Retinal pigment epithelial cell (primary cell): Measurements from ENCODE around the gene COL27A1.
"Not testable (repeated sequence)": the region's sequence is repeated elsewhere in the genome, so short reads cannot be mapped to it uniquely, and the experiment has no call there.

Experiments used
- DNase-seq: peaks from one replicate; pipeline ENCODE4 v3.0.0-alpha.2; 2010; ENCODE audit warnings: low read depth
- H3K4me3 ChIP-seq: 2 replicates; pipeline ENCODE4 v1.5.1; 2011; ENCODE audit warnings: mild to moderate bottlenecking, low read length, control low read depth, moderate library complexity
- TF ChIP-seq, protein P1 (sequence below): conservative IDR thresholded peaks from 2 replicates; pipeline ENCODE4 v1.5.1; 2011; ENCODE audit warnings: low read depth, low read length, control low read depth, inconsistent platforms

Gene COL27A1

DNA sequence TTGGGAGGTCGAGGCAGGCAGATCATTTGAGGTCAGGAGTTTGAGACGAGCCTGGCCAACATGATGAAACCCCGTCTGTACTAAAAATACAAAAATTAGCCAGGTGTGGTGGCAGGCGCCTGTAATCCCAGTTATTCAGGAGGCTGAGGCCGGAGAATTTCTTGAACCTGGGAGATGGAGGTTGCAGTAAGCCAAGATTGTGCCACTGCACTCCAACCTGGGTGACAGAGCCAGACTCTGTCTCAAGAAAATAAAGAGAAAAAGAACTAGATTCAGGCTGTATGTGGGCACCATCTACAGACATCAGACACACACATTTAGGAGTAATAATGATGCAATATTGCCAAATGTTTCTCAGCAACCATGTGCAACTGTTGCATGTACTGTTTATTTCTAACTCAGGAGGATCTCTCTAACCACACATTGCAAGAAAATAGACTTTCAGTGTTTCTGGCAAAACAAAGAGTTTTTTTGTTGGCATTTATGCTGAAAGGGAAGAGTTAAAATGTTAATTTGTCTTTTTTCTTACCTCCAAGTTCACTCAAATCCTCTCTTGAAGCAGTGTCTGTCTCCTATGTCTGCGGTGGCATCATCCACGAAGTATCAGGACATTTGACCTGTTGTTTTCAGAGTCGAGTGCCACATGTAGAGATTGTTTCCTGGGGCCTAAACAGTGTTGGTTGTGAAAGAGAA is 162.5 kb downstream of the COL27A1 start:
- TF ChIP-seq, protein P1, sequence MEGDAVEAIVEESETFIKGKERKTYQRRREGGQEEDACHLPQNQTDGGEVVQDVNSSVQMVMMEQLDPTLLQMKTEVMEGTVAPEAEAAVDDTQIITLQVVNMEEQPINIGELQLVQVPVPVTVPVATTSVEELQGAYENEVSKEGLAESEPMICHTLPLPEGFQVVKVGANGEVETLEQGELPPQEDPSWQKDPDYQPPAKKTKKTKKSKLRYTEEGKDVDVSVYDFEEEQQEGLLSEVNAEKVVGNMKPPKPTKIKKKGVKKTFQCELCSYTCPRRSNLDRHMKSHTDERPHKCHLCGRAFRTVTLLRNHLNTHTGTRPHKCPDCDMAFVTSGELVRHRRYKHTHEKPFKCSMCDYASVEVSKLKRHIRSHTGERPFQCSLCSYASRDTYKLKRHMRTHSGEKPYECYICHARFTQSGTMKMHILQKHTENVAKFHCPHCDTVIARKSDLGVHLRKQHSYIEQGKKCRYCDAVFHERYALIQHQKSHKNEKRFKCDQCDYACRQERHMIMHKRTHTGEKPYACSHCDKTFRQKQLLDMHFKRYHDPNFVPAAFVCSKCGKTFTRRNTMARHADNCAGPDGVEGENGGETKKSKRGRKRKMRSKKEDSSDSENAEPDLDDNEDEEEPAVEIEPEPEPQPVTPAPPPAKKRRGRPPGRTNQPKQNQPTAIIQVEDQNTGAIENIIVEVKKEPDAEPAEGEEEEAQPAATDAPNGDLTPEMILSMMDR, result no peak
- DNase-seq, result no peak
- H3K4me3 ChIP-seq, result no peak overlapping the region

DNA sequence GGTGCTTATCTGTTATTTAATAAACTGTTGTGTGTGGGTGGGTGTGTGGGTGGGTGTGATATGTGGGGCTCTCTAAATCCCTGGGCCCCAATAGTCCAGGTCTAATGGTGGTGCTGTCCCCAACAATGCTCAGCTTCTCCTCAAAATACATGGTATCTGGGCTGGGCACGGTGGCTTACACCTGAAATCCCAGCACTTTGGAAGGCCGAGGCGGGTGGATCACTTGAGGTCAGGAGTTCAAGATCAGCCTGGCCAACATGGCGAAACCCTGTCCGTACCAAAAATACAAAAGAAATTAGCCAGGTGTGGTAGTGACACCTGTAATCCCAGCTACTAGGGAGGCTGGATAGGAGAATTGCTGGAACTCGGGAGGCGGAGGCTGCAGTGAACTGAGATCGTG is 163.1 kb downstream of the COL27A1 start:
- TF ChIP-seq, protein P1, result no peak
- no peak overlapping the region for H3K4me3 ChIP-seq
- no peak for DNase-seq

DNA sequence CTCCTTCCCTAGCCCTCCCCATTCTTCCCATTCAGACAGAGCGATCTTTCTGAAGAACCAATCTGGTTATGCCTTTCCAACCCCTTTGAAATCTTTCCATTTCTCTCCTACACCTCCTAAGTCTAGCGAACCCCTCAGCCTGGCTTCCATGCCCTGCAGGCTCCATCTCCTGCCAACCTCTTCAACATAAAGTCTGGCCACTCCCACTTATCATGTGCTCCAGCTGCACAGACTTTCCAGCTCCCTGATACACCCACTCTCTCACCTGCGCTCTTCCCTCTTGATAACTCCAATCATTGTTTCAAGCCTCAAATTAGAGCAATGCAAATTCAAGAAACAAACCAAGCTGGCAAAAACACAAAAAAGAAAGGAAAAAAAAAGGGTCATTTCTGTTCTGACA is 163.8 kb downstream of the COL27A1 start:
- DNase-seq, result no peak
- TF ChIP-seq, protein P1, result no peak
- no peak overlapping the region for H3K4me3 ChIP-seq

DNA sequence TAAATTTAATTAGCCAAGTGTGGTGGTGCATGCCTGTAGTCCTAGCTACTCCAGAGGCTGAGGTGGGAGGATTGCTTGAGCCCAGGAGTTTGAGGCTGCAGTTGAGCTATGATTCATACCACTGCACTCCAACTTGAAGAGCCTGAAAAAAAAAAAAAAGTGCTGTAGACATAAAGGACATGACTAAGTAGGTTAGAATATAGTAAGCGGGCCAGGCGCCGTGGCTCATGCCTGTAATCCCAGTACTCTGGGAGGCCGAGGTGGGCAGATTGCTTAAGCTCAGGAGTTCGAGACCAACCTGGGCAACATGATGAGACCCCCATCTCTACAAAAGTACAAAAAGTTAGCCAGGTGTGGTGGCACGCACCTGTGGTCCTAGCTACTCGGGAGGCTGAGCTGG is 165.4 kb downstream of the COL27A1 start:
- not testable (repeated sequence) for H3K4me3 ChIP-seq, DNase-seq

DNA sequence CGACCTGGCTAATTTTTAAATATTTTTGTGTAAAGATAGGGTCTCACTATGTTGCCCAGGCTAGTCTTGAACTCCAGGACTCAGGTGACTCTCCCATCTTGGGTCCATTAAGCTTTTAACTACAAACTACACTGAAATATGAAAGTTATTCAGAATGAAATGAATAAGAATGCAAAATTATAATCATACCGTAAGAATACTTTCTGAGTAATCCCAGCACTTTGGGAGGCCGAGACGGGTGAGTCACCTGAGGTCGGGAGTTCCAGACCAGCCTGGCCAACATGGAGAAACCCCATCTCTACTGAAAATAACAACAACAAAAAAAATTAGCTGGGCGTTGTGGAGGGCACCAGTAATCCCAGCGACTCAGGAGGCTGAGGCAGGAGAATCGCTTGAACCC is 166.4 kb downstream of the COL27A1 start:
- DNase-seq, result no peak
- TF ChIP-seq, protein P1, result no peak
- no peak overlapping the region for H3K4me3 ChIP-seq

DNA sequence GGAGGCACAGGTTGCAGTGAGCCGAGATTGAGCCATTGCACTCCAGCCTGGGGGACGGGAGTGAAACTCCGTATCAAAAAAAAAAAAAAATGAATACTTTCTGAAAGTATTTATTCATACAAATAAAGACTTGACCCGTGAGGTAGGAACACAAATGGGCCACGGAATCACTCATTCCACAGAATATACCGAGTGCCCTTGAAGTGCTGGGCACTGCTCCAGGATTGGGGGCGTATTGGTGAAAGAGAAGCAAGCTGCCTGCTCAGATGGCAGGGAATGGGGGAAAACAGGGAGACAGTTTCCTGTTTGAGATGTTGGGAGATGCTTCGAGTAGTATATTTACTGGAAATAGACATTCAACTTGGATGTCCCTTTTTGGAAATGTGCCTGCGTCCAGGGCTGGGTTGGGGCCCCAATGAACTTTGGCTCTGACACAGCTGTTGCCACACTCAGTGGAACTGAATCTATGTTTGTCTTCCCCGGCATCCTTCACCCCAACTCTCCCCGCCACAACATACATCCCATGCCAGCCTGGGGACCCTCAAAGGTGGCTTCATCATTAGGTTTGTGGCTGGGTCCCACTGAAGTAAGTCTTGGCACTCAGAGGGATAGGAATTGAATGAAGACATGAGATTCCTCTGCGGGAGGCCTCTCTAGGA is 167.0 kb downstream of the COL27A1 start:
- DNase-seq, H3K4me3 ChIP-seq: not testable (repeated sequence)

DNA sequence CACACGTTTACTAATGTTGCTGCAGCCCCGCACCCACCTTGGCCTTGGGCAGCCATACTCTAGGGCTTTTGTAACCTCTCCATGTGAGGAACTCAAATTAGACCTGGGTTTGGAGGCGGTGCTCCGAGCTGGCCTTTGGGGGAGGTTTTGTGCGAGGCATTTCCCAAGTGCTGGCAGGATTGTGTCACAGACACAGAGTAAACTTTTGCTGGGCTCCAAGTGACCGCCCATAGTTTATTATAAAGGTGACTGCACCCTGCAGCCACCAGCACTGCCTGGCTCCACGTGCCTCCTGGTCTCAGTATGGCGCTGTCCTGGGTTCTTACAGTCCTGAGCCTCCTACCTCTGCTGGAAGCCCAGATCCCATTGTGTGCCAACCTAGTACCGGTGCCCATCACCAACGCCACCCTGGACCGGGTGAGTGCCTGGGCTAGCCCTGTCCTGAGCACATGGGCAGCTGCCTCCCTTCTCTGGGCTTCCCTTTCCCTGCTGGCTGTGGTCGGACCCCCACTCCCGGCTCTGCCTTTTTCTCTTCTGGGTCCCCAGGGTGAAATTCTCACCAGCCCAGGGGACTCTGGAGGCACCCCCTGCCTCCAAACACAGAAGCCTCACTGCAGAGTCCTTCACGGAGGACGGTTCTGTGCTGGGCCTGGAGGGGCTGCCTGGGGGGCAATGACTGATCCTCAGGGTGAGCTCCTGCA is 167.6 kb downstream of the COL27A1 start, which contains the start of gene ORM1:
Gene ORM1 (plus strand): TSS at position 268 of the 701 bp plus-strand sequence. CDS start 36 bp downstream, at position 304.
- DNase-seq, H3K4me3 ChIP-seq: not testable (repeated sequence)

DNA sequence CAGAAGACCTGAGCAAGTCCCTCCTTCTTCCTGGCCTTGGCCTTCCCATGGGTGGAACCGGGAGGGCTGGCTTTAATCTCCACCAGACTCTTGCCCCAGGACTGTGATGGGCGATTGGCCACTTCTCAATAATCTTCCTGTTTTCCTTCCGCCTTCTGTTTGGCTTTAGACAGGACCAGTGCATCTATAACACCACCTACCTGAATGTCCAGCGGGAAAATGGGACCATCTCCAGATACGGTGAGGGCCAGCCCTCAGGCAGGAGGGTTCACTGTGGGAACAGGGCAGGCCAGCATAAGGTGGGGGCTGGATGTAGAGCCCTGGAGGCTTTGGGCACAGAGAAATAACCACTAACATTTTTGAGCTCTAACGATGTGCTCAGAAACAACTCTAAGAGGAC is 168.5 kb downstream of the COL27A1 start:
- not testable (repeated sequence) for DNase-seq, H3K4me3 ChIP-seq

DNA sequence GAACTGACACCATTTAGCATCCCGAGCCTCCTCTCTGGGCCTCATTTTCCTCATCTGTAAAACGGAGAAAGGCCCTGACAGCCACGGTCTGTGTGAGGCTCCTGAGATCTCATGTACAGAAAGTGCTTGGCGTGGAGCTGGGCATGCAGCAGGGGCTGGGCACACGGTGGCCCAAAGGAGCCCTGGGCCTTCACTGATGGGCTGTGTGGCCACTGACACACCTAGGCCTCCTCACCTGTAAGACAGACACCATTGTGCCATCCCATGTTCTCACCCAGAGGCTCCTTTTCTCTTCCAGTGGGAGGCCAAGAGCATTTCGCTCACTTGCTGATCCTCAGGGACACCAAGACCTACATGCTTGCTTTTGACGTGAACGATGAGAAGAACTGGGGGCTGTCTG is 169.2 kb downstream of the COL27A1 start:
- no peak for DNase-seq
- no peak overlapping the region for H3K4me3 ChIP-seq
- TF ChIP-seq, protein P1, result no peak

DNA sequence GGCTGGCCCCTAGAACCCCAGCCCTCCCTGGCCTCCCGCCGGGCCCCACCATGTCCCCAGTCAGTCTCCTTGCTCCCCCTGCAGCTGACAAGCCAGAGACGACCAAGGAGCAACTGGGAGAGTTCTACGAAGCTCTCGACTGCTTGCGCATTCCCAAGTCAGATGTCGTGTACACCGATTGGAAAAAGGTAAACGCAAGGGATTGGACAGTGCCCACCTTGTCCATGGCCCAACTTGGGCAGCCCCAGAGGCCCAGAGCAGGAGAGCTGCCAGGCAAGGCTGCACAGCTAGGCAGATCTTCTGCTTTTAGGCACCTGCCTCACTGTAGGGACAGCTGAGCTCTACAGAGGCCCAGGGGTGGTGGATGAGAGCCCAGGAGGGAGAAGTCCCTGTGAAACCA is 169.6 kb downstream of the COL27A1 start:
- DNase-seq, H3K4me3 ChIP-seq: not testable (repeated sequence)

DNA sequence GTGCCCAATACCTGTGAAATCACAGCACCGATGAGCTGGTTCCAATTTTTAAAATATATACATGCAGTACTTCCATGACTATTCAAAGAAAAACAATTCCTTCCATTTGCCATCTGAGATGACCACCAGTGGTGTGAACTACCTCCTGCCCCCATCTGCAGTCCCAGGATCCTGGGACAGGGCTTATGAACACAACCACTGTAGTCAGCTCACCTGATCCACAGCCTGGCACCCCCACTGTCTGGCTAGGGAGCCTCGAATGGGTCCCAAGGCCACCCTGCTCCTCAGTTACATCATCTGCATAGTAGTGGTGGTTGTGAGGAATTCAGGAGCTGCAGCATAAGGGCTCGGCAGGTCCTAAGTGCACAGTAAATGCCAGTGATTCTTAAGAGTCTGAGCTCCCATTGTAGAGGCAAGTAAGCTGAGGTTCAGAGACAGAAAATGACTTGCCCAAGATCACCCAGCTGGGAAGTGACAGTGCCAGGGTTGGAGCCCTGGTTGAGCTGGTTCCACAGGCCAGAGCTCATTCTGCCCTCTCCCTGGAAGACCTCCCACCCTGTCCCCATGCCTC is 170.4 kb downstream of the COL27A1 start:
- DNase-seq, H3K4me3 ChIP-seq: not testable (repeated sequence)
